ENCODE data around the gene TRAF3. TPM values are rescaled to one million over a fixed set of nuclear protein-coding genes. Genes with fewer than 3 reads are reported as not detected.

TRAF3 gene
- total RNA-seq, 1 donor from 2014 or later = 5.7 TPM

GRCh38 chr14:102751088-102751487 is 26.2 kb upstream of the TRAF3 start:
- Histone ChIP-seq H3K36me3 (ENCODE audit: control insufficient read depth in 3 of 3, insufficient read depth in 3 of 3, low read length in 3 of 3) (no peaks in the 10 kb centered on the region), H3K4me1 (ENCODE audit: control insufficient read depth in 3 of 3, insufficient read depth in 3 of 3, low read length in 3 of 3) (no peaks in the 10 kb centered on the region), H3K9me3 (ENCODE audit: control insufficient read depth in 3 of 3, low read length in 3 of 3) (no peaks in the 10 kb centered on the region), H3K27ac (ENCODE audit: low read depth, low read length) (no peak overlapping the region), H3K9ac (ENCODE audit: low read depth in 1 of 3, low read length in 3 of 3) (no peak overlapping the region), H3K4me3 (ENCODE audit: low read length in 3 of 3) (no peak overlapping the region), H3K27me3 (ENCODE audit: control insufficient read depth in 3 of 3, insufficient read depth in 3 of 3, low read length in 3 of 3) (no peaks in the 10 kb centered on the region)

DNA sequence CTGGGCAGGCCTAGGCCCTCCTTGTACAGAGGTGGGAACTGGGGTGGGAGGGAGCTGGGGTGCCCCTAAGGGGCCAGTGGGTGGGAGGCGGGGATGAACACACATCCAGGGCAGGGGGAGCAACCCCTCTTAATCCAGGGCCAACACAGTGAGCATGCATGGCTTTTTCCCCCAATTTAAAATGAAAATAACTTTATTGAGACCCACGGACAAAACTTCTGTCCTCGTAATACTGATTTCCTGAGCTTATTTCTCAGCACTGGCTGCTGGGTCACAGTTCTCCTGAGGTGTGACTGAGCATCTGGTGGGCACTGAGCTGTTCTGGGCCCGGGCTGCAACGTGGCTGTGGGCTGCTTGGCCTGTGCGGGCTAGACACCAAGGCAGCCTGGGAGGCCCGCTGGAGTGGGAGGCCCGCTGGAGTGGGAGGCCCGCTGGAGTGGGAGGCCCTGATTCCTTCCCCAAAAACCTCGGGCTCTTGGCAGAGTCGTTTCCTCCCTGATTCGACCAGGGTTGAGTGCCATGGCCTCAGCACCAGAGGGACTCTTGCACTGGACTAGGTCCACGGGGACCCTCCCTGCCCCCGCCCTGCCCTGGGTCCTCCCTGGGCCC is 24.9 kb upstream of the TRAF3 start:
- no peak overlapping the region for H3K27ac ChIP-seq (ENCODE audit: low read depth, low read length)
- no peaks in the 10 kb centered on the region for H3K36me3 ChIP-seq (ENCODE audit: control insufficient read depth in 3 of 3, insufficient read depth in 3 of 3, low read length in 3 of 3)
- H3K27me3 ChIP-seq (ENCODE audit: control insufficient read depth in 3 of 3, insufficient read depth in 3 of 3, low read length in 3 of 3) = no peaks in the 10 kb centered on the region
- no peak overlapping the region for H3K4me3 ChIP-seq (ENCODE audit: low read length in 3 of 3)
- peaks cover 0 to 3% (median 0%) of the 10 kb centered on the region in 3 donors for H3K9me3 ChIP-seq (ENCODE audit: control insufficient read depth in 3 of 3, low read length in 3 of 3)
- no peaks in the 10 kb centered on the region for H3K4me1 ChIP-seq (ENCODE audit: control insufficient read depth in 3 of 3, insufficient read depth in 3 of 3, low read length in 3 of 3)
- H3K9ac ChIP-seq (ENCODE audit: low read depth in 1 of 3, low read length in 3 of 3) = no peak overlapping the region

DNA sequence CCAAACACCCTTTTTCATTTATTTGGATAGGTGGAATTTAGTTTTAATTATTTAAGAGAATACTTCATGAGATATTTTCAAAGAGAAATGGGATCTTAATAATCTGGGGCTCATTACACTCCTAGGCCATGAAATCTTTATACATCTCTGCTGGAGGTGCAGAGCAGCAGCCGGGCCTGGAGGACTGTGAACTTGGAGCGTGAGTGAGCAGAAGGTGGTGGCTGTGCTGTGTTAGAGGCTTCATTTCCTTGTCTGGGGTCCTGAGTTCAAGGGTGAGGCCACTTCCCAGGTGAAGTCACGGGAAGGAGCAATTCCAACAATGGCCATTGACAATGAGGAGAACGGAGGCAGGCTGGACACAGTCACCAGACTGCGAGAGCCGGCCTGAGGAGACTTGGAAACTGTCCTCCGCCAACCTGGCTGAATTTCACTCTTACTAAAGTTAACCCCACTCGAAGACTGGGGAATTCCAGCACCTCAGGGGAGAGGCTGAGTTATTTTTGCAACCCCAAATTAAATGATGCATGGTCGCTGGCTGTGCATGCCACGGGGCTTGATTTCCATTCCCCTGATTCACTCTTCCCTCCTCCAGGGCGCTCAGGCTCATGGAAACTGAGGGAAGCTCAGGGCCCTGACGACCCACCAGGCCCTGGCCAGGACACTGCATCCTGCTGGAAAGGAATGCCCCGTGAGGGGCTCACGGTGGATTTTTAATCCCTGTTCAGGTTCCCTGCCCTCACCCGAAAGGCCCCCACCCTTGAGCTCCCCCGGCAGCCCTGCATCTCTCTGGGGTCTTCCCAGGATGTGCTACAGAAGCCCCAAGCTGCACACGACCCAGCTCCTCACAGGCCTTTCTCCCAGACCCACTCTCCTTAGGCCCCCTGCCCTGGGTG is 22.6 kb upstream of the TRAF3 start:
- Histone ChIP-seq H3K36me3 (ENCODE audit: control insufficient read depth in 3 of 3, insufficient read depth in 3 of 3, low read length in 3 of 3) (no peaks in the 10 kb centered on the region), H3K27me3 (ENCODE audit: control insufficient read depth in 3 of 3, insufficient read depth in 3 of 3, low read length in 3 of 3) (no peaks in the 10 kb centered on the region), H3K9me3 (ENCODE audit: control insufficient read depth in 3 of 3, low read length in 3 of 3) (peaks cover 0 to 3% (median 0%) of the 10 kb centered on the region in 3 donors), H3K27ac (ENCODE audit: low read depth, low read length) (no peak overlapping the region), H3K4me1 (ENCODE audit: control insufficient read depth in 3 of 3, insufficient read depth in 3 of 3, low read length in 3 of 3) (no peaks in the 10 kb centered on the region), H3K9ac (ENCODE audit: low read depth in 1 of 3, low read length in 3 of 3) (no peak overlapping the region), H3K4me3 (ENCODE audit: low read length in 3 of 3) (no peak overlapping the region)

GRCh38 chr14:102757646-102758045 is 19.6 kb upstream of the TRAF3 start:
- Histone ChIP-seq H3K27ac (ENCODE audit: low read depth, low read length) (no peak overlapping the region), H3K4me1 (ENCODE audit: control insufficient read depth in 3 of 3, insufficient read depth in 3 of 3, low read length in 3 of 3) (peaks cover 0 to 3% (median 3%) of the 10 kb centered on the region in 3 donors), H3K9ac (ENCODE audit: low read depth in 1 of 3, low read length in 3 of 3) (no peak overlapping the region), H3K9me3 (ENCODE audit: control insufficient read depth in 3 of 3, low read length in 3 of 3) (peaks cover 0 to 3% (median 0%) of the 10 kb centered on the region in 3 donors), H3K4me3 (ENCODE audit: low read length in 3 of 3) (no peak overlapping the region), H3K27me3 (ENCODE audit: control insufficient read depth in 3 of 3, insufficient read depth in 3 of 3, low read length in 3 of 3) (peaks cover 11 to 12% (median 12%) of the 10 kb centered on the region in 3 donors), H3K36me3 (ENCODE audit: control insufficient read depth in 3 of 3, insufficient read depth in 3 of 3, low read length in 3 of 3) (no peaks in the 10 kb centered on the region)

DNA sequence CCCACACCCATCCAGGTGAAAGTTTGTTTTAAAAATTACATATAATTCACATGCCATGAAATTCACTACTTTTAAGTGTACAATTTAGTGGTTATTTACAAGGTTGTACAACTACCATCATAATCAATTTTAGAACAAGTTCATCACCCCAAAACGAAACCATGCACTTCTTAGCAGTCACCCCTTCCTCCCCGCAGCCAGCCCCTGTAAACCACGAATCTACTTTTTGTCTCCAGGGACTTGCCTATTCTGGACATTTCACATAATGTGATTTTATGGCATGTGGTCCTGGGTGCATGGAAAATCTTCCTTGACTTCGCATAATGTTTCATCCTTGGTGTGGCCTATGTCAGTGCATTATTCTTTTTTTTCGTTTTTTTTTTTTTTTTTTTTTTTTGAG is 19.2 kb upstream of the TRAF3 start:
- H3K9ac ChIP-seq (ENCODE audit: low read depth in 1 of 3, low read length in 3 of 3) = no peak overlapping the region
- no peak overlapping the region for H3K27ac ChIP-seq (ENCODE audit: low read depth, low read length)
- peaks cover 11 to 12% (median 12%) of the 10 kb centered on the region in 3 donors for H3K27me3 ChIP-seq (ENCODE audit: control insufficient read depth in 3 of 3, insufficient read depth in 3 of 3, low read length in 3 of 3)
- H3K36me3 ChIP-seq (ENCODE audit: control insufficient read depth in 3 of 3, insufficient read depth in 3 of 3, low read length in 3 of 3) = no peaks in the 10 kb centered on the region
- H3K4me1 ChIP-seq (ENCODE audit: control insufficient read depth in 3 of 3, insufficient read depth in 3 of 3, low read length in 3 of 3) = peaks cover 0 to 3% (median 3%) of the 10 kb centered on the region in 3 donors
- peaks cover 0 to 3% (median 0%) of the 10 kb centered on the region in 3 donors for H3K9me3 ChIP-seq (ENCODE audit: control insufficient read depth in 3 of 3, low read length in 3 of 3)
- no peak overlapping the region for H3K4me3 ChIP-seq (ENCODE audit: low read length in 3 of 3)

- Histone ChIP-seq H3K4me3 (ENCODE audit: low read length in 3 of 3) (no peak overlapping the region), H3K27ac (ENCODE audit: low read depth, low read length) (no peak overlapping the region), H3K4me1 (ENCODE audit: control insufficient read depth in 3 of 3, insufficient read depth in 3 of 3, low read length in 3 of 3) (peaks cover 0 to 3% (median 3%) of the 10 kb centered on the region in 3 donors), H3K9me3 (ENCODE audit: control insufficient read depth in 3 of 3, low read length in 3 of 3) (peaks cover 0 to 3% (median 0%) of the 10 kb centered on the region in 3 donors), H3K9ac (ENCODE audit: low read depth in 1 of 3, low read length in 3 of 3) (no peak overlapping the region), H3K36me3 (ENCODE audit: control insufficient read depth in 3 of 3, insufficient read depth in 3 of 3, low read length in 3 of 3) (no peaks in the 10 kb centered on the region), H3K27me3 (ENCODE audit: control insufficient read depth in 3 of 3, insufficient read depth in 3 of 3, low read length in 3 of 3) (peaks cover 11 to 15% (median 12%) of the 10 kb centered on the region in 3 donors)
Observed at GRCh38 chr14:102759456-102760187, 17.6 kb upstream of the TRAF3 start.

DNA sequence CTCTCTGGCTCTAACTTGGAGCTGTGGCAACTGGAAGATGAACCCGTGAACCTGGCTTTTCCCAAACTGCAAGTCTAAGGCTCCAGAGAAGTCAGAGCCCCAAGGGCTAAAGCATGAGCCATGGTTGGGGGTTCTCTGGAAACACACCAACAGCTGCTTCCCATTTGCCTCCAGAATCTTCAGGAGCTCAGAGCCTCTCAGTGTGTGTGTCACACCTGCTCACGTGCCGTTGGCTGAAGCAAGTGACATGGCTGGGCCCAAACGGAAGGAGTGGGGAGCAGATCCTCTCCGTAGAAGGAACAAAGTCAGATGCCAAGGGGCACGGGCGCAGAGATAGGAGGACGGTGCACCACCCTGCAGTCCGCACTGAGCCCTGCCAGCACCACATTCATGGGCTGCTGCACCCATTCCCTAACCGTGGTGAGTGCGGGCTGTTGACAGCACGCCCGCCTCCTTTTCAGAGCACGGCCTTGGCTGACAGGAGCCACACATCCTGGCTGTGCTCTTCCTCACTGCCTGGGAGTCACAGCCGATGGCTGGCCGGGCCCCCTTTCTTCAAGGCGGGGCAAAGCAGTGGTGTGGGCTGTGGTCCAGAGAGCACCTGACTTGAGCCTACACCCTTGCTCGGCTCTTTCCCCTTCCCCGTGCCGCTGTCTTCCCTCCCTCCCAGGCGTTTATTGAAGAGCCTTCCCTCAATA is 16.6 kb upstream of the TRAF3 start:
- H3K9ac ChIP-seq (ENCODE audit: low read depth in 1 of 3, low read length in 3 of 3) = no peak overlapping the region
- peaks cover 0 to 3% (median 3%) of the 10 kb centered on the region in 3 donors for H3K4me1 ChIP-seq (ENCODE audit: control insufficient read depth in 3 of 3, insufficient read depth in 3 of 3, low read length in 3 of 3)
- H3K27me3 ChIP-seq (ENCODE audit: control insufficient read depth in 3 of 3, insufficient read depth in 3 of 3, low read length in 3 of 3) = peaks cover 11 to 15% (median 12%) of the 10 kb centered on the region in 3 donors
- H3K27ac ChIP-seq (ENCODE audit: low read depth, low read length) = no peak overlapping the region
- H3K36me3 ChIP-seq (ENCODE audit: control insufficient read depth in 3 of 3, insufficient read depth in 3 of 3, low read length in 3 of 3) = no peaks in the 10 kb centered on the region
- peaks cover 0 to 3% (median 0%) of the 10 kb centered on the region in 3 donors for H3K9me3 ChIP-seq (ENCODE audit: control insufficient read depth in 3 of 3, low read length in 3 of 3)
- H3K4me3 ChIP-seq (ENCODE audit: low read length in 3 of 3) = no peak overlapping the region

GRCh38 chr14:102761206-102761605 is 16.0 kb upstream of the TRAF3 start:
- H3K9ac ChIP-seq (ENCODE audit: low read depth in 1 of 3, low read length in 3 of 3) = no peak overlapping the region
- H3K36me3 ChIP-seq (ENCODE audit: control insufficient read depth in 3 of 3, insufficient read depth in 3 of 3, low read length in 3 of 3) = no peaks in the 10 kb centered on the region
- no peak overlapping the region for H3K4me3 ChIP-seq (ENCODE audit: low read length in 3 of 3)
- peaks cover 11 to 15% (median 12%) of the 10 kb centered on the region in 3 donors for H3K27me3 ChIP-seq (ENCODE audit: control insufficient read depth in 3 of 3, insufficient read depth in 3 of 3, low read length in 3 of 3)
- H3K27ac ChIP-seq (ENCODE audit: low read depth, low read length) = no peak overlapping the region
- H3K9me3 ChIP-seq (ENCODE audit: control insufficient read depth in 3 of 3, low read length in 3 of 3) = peaks cover 0 to 3% (median 0%) of the 10 kb centered on the region in 3 donors
- H3K4me1 ChIP-seq (ENCODE audit: control insufficient read depth in 3 of 3, insufficient read depth in 3 of 3, low read length in 3 of 3) = peaks cover 0 to 3% (median 3%) of the 10 kb centered on the region in 3 donors

GRCh38 chr14:102764220-102764671 is 13.0 kb upstream of the TRAF3 start:
- Histone ChIP-seq H3K36me3 (ENCODE audit: control insufficient read depth in 3 of 3, insufficient read depth in 3 of 3, low read length in 3 of 3) (no peaks in the 10 kb centered on the region), H3K27ac (ENCODE audit: low read depth, low read length) (no peak overlapping the region), H3K4me1 (ENCODE audit: control insufficient read depth in 3 of 3, insufficient read depth in 3 of 3, low read length in 3 of 3) (peaks cover 0 to 3% (median 3%) of the 10 kb centered on the region in 3 donors), H3K27me3 (ENCODE audit: control insufficient read depth in 3 of 3, insufficient read depth in 3 of 3, low read length in 3 of 3) (peaks cover 12 to 18% (median 15%) of the 10 kb centered on the region in 3 donors), H3K9ac (ENCODE audit: low read depth in 1 of 3, low read length in 3 of 3) (no peak overlapping the region), H3K4me3 (ENCODE audit: low read length in 3 of 3) (no peak overlapping the region), H3K9me3 (ENCODE audit: control insufficient read depth in 3 of 3, low read length in 3 of 3) (no peaks in the 10 kb centered on the region)

All from skeletal muscle tissue (tissue), 4 donors.